Measurements from ENCODE around the gene YKT6.

DNA sequence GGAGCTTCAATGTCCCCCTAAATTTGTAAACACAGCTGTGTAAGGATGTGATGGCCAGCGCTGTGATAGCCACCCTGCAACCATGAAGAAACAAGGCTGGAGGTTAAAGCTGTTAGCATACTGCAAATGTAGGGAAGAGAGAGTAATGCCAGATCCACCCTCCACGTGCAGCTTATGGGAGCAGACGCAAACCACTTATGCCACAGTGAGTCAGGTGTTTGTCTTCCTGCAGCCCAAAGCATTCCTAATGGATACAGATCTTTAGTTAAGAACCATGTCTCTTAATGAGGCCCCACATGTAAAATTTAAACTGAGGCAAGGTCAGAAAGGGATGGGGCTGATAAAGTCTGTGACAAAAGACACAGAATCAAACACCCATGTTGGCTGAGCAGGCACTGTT is 46.1 kb upstream of the YKT6 start:
- TF ChIP-seq CTCF (IDR thresholded peaks at IDR 0.05; ENCODE audit: low read length): no peak
- TF ChIP-seq EZH2phosphoT487 (IDR thresholded peaks at IDR 0.05; ENCODE audit: low read length): no peak
- no peak for TF ChIP-seq EZH2 (optimal IDR thresholded peaks at IDR 0.05; ENCODE audit: low read depth, low read length)

Data from MM.1S (cell line).